ENCODE measurements around the gene SIDT2.
"Not testable (repeated sequence)": the region's sequence is repeated elsewhere in the genome, so short reads cannot be mapped to it uniquely, and the experiment has no call there.

The SIDT2 gene

DNA sequence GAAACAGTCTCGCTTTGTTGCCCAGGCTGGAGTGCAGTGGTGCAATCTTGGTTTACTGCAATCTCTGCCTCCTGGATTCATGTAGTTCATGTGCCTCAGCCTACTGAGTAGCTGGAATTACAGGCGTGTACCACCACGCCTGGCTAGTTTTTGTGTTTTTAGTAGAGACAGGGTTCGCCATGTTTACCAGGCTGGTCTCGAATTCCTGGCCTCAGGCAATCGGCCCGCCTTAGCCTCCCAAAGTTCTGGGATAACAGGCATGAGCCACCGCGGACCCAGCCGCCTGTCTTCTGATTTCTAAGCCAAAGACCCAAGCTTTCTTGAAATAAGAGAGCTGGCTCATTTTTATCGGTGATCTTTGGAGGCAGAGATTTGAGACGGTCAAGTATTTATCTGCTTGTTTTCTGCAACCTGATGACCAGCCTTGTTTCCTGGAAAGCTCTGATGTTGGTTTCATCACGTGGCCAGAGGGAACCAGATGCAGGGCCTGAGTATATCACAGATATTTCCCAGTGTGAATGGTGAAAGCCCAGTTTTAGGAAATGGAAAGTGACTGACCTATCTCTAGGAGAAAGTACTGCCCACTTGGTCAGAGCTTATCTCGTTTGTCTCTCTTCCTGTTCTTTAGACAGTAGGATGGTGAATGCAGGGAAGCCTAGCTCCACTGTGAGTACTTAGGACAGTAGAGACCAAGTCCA lies 5.7 kb upstream of the SIDT2 start:
- DNase-seq = no peak

DNA sequence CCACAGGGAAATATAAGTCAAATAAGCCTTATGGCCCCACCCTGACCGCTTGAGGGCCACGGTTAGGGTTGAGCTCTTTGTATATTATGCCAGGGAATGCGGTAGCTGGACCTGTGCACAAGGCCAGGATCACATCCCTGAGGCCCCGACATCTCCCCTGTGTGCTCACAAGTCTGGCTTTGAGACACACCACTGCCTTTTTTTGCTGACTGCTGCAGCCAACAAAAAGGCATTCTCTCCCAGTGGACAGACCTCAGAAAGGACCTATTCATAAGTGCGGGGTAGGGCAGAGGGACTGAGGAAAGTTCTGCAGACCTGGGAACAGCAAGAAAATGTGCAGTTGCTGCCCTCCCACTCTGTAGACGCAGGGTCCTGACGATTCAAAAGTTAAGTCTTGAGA lies 3.4 kb upstream of the SIDT2 start:
- DNase-seq = no peak

DNA sequence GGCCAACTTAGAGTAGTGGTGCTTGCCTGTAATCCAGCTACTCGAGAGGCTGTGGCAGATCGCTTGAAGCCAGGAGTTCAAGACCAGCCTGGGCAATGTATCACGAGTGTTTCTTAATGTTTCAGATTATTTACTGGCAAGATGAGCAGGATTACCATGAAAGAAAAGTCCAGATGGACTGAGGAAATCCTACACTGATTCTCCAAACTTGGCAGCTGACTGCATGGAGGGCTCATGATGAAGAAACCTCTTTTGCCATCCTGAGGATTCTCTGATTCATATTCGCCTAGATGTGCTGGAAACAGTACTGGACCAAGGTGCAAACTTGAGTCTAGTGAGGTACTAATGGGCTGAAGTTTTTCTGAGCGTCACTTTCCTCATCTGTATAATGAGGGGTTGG lies 2.8 kb upstream of the SIDT2 start:
- DNase-seq = no peak

DNA sequence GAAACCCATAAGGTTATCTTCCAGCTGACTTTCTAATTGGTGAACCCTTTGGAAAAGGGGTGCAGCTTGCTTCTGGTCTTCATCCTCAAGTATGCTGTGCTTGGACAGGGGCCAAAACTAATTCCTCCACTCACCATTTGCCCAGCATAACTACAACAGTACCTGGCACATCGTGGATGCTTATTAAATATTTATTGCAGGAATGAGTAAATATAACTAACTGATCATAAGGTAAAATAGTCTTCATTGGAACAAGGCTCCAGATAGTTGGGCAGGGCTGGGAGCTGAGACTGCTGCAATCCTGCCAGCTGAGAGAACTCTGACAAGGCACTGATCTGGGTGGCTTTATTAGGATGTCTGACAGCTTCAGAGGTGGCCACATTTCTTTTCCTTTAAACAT lies 2.4 kb upstream of the SIDT2 start:
- no peak for DNase-seq

DNA sequence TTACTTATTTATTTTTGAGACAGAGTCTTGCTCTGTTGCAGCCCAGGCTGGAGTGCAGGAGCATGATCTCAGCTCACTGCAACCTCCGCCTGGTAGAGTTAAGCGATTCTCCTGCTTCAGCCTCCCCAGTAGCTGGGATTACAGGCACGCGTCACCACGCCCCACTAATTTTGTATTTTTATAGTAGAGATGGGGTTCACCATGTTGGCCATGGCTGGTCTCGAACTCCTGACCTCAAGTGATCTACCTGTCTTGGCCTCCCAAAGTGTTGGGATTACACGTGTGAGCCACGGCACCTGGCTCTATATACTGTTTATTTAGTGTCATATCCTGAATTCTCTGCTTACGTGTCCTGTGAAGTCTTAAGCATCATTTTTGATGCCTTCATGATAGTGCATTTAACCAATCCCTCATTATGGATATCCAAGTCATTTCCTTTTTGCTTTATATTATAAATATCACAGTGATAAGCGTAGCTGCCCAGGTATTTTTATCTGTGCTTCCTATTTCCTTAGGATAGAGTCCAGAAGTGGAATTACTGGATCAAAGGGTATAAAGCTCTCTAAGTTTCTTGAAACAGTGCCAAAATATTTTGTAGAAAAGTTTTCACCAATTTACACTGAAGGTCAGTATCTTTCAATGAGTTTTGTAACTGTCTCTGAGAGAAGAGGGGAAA lies 871 bp upstream of the SIDT2 start:
- DNase-seq = no peak

DNA sequence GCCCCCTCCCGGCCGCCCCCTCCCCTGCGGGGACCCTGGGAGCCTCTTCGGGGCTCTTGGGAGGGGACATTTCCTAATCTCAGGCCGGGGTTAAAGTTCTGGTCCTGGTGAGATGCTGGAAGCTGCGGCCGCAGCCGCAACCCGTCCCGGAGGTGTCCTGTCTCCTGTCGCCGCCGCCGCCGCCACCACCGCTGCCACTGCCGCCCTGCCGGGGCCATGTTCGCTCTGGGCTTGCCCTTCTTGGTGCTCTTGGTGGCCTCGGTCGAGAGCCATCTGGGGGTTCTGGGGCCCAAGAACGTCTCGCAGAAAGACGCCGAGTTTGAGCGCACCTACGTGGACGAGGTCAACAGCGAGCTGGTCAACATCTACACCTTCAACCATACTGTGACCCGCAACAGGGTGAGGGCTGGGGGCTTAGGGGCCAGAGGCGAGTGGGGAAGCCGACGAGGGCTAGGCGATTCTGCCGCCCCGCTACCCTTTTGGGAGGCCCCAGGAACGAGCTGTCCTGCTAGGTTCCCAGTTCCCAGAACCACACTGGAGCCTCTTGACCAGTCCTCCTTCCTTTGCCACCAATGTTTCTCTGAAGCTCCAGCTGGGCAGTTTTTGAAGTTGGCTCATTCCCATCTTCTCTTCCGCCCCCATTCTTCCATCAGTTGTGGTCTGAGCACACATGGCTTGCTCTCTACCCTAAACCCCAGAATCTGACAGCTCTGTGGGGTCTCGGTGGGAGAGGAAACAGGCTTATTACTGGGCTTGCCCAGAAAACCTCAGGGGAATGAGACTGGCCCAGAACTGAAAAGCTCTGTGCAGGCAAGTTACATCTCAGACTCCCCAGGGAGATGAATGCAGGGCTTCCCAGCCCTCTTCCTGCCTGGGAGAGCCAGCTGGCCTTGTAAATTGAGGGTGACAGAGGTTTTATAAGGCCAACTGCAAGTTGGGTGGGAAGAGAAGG lies 781 bp downstream of the SIDT2 start:
- DNase-seq = peak; percentile 48

DNA sequence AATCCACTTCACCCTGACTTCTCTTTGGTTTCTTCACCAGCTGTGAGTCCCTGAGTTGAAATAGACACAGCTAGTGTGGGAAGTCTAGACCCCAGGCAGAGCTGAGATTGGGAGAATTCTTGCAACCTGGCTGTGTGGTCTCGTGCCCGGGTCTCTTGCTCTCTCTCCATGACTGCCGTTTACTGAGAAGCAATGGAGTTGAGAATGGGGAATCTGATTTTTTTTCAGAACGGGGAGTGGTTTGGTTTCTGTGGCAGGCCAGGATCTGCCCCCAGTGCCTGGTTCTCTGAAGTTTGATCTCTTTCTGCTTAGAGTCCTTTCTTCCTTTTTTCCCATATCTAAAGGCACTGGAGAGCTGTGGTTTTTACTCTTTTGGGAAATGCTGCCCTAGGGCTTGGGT lies 1.5 kb downstream of the SIDT2 start:
- no peak for DNase-seq

DNA sequence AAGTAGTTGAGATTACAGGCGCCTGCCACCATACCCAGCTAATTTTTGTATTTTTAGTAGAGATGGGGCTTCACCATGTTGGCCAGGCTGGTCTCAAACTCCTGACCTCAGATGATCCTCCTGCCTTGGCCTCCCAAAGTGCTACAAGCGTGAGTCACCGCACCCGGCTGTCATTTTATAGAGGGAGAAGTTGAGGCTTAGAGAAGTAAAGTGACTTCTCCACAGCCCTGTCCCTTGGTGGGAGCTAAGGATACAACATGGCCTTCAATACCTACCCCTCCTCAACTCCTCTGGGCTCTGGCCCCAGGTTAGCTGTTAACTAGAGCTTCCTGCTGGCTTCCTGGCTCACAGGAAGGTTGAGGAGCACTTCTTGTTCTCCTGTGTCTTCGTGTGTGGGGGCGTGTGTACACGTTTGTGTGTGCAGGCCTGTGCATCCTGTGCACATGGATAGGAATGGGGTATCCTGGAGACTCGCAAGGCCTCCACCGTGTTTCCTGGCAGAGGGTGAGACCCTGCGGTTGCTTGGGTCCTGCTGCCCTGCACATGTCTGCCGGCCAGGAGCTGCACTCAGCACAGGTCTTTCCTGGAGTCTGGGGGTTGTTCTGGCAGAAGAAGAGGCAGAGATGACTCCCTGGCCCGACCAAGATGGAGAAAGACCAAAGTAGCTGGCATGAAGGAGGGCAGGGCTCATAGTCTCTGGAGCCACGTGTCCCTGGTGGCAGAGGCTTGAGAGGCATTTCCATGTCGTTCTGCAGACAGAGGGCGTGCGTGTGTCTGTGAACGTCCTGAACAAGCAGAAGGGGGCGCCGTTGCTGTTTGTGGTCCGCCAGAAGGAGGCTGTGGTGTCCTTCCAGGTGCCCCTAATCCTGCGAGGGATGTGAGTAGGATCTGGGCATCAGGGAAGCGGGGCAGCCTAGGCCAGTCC lies 2.4 kb downstream of the SIDT2 start:
- peak; percentile 65 for DNase-seq

DNA sequence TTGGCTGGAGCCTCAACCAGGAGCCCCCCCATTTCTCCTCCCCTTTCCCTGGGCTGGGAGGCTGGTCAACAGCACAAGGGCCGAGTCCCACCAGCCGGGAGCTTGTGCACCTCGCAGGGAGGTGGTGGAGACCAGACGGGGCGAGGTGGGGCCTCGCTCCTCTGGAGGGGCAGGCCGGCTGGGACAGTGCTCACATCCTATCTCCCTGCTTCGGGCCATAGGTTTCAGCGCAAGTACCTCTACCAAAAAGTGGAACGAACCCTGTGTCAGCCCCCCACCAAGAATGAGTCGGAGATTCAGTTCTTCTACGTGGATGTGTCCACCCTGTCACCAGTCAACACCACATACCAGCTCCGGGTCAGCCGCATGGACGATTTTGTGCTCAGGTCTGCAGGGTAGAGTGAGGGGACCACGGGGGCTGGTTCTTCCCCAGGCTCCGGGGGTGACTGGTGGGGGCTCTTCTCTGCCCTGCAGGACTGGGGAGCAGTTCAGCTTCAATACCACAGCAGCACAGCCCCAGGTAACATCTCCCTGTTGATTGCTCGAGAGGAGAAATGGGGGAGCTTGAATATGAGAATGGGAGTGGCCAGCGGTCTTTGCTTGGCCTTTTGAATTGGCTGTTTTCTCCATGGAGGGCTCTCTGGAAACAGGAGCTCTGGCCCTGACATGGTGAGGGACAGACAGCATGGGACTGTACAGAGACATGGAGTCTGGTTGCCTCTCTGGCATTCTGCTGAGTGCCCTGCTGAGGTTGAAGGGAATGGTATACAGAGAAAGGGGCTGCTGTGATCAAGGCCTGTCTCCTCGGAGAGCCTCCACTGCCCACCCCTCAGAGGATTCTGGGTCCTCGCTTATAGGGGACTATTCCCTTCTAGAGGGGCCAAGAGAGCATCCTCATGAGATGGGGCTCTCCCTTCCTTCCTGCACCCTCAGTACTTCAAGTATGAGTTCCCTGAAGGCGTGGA lies 3.3 kb downstream of the SIDT2 start:
- DNase-seq = no peak

DNA sequence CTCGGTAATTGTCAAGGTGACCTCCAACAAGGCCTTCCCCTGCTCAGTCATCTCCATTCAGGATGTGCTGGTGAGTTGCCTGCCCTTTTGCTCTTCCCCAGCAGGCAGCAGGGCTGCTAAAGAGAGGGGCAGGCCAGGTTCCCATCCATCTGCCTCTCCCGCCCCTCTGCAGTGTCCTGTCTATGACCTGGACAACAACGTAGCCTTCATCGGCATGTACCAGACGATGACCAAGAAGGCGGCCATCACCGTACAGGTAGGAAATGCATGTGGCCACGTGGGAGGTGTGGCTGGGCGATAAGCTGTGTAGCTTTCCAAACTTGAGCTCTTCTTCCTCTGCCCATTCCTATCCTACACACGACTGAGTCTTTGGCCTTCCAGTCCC lies 4.0 kb downstream of the SIDT2 start:
- DNase-seq = no peak

DNA sequence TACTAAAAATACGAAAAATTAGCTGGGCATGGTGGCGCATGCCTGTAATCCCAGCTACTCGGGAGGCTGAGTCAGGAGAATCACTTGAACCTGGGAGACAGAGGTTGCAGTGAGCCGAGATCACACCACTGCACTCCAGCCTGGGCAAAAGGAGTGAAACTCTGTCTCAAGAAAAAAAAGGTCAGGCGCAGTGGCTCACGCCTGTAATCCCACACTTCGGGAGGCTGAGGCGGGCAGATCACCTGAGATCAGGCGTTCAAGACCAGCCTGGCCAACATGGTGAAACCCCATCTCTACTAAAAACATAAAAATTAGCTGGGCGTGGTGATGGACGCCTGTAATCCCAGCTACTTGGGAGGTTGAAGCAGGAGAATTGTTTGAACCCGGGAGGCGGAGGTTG lies 4.6 kb downstream of the SIDT2 start:
- DNase-seq = not testable (repeated sequence)

DNA sequence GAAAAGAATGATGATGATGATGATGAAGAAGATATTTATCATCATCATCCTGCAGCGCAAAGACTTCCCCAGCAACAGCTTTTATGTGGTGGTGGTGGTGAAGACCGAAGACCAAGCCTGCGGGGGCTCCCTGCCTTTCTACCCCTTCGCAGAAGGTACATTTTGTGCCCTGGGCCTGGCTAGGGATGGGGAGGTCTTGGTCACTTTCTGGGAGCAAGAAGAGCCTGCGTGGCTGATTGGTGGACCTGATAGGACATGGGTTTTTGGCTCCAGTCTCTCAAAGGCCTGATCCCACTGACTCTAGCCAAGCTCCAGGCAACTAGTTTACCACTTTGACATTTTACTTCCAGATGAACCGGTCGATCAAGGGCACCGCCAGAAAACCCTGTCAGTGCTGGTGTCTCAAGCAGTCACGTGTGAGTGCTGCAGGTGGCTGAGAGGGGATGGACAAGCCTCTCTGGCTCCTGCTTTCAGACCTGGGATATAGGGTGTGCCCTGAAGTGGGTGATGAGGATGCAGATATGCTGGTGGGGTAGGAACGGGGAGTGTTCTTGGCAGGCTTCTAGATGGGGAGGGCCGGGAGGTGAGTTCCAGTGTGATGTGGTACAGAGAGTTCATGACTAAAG lies 5.3 kb downstream of the SIDT2 start:
- no peak for DNase-seq

DNA sequence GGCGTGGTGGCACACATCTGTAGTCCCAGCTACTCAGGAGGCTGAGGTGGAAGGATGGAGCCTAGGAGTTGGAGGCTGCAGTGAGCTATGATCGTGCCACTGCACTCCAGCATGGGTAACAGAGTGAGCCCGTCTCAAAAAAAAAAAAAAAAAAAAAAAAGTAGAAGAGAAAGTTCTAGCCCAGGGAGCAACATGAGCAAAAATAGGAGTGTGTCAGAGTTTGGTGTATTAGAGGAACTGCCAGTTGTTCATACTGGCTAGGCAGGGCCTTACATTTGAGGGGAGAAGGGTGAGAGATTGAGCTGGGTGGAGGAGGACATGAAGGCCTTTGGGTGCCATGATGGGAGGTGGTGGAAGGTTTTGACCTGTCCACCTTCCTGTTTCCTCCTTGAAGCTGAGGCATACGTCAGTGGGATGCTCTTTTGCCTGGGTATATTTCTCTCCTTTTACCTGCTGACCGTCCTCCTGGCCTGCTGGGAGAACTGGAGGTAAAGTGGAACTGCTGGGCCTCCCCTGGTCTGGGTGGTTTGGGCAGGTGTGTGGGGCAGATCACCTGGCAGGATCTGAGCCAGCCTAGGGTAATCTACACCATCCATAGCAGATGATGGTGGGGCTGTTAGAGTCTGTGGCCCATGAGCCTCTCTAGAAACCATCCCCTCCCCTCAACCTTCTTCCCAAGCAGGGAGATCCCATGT lies 7.3 kb downstream of the SIDT2 start:
- DNase-seq = no peak

DNA sequence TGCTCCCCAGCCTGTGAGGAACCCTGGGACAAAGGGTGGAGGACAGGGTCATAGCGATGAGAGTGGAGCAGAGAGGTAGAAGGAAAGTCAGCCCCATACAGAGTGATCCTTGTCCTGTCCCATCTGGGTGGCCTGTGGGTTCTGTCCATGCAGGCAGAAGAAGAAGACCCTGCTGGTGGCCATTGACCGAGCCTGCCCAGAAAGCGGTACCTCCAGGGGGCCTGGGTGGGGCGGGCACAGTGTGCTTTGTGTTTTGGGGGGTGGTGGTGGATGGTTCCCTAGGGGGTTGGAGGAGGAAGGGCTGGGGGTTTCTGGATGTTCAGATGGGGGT lies 7.9 kb downstream of the SIDT2 start:
- no peak for DNase-seq

DNA sequence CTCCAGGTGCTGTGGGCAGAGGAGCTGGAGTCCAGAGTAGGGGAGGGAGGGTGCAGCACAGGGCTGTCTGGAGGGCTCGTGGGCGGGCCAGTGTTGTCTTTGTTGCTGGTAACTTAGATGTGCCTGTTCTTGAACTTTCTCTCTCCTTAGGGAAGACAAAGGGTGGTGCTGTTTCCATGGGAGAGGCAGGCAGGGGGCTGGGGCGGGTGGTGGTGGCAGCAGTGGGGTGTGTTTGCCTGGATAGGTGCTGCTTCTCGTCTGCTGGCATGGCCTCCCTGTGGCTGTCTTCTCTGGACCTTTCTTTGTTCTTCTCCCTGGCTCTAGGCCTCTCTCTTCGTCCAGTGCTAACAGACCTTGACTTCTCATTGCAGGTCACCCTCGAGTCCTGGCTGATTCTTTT lies 8.5 kb downstream of the SIDT2 start:
- no peak for DNase-seq

DNA sequence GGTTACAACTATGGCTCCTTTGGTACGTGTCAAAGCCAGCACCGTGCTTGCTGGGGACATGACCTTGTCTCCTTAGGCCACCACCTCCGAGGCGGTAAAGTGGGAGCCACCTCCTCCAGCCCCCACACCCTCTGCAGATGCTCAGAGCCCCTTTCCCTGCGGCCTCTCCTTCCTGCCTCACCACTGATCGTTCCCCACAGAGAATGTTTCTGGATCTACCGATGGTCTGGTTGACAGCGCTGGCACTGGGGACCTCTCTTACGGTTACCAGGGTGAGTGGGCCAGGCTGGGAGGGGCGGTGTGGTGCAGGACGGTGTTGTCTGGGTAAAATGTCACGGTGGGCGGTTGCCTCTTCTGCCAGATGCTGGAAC lies 8.9 kb downstream of the SIDT2 start:
- no peak for DNase-seq

DNA sequence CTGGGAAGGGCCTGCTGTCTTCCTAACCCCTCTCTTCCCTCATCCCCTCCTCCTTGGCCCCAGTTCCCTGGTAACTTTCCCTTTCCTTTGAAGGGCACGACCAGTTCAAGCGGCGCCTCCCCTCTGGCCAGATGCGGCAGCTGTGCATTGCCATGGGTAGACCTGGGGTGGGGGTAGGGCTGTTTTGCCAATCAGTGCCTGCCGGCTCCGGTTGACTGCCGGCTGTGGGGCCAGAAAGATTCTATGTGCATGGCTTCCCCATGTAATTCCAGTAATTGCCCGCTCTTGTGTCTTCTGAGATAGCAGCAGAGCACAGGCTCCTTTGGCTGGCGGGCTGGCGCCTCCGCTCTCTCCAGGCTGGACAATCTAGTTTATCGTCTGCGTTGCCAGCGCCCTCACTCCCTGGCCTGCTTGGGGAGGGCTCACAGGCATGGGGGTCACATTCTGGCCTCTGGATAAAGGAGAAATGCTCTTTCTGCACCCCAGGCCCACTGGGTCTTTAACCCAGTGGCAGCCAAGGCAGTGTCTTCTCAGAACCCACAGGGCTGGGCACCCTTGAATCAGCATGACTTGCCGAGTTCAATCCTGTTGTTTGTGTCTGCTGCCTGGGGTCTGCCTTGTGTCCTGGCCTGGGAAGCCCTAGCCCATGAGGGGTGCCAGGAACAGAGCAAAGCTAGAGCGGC lies 9.4 kb downstream of the SIDT2 start:
- no peak for DNase-seq

DNA sequence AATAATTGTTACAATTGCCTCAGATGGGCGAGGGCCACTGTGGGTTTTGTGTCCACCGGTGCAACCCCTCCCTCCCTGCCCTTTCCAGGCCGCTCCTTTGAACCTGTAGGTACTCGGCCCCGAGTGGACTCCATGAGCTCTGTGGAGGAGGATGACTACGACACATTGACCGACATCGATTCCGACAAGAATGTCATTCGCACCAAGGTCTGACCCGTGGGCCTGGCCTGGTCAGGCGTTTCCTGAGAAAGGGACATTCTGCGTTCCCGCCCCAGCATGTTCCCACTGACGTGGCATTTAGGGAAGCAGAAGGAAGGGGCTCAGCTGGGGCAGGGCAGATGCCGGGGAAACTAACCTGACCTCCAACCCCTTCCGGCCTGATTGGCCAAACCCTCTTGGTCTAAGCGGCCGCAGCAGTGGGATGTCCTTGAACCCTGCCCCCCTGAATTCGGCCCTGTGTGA lies 10.1 kb downstream of the SIDT2 start:
- DNase-seq = no peak

DNA sequence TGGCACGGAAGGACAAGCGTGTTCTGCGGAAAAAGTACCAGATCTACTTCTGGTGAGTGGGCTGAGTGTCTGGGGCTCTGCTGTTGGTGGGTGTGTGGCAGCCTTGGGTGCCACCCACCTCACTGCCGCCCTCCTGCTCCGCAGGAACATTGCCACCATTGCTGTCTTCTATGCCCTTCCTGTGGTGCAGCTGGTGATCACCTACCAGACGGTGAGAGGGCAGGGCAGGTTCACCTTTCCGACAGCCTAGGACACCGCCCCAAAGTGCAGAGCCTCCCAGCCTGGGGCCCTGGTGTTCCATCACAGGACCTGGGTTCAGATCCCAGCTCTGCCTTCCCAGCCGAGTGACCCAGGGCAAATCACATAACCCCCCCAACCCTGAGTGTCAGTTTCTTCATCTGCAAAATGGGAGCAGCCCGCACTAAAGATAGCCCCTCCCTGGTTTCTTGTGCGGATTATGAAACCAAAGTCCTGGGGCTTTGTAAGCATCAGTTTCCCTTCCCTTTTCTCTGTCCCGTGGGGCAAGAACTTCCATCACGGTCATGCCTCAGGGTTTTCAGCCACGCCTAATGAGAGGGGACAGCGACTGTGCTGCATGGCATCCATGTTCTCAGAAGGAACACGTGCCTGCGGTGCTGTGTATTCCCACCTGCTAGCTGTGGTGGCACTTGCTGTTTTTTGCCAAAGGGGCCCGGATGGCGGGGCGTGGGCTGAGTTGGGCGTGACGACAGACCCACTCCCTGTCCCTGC lies 10.8 kb downstream of the SIDT2 start:
- DNase-seq = no peak
